ENCODE results near the gene CDKN2A.

DNA sequence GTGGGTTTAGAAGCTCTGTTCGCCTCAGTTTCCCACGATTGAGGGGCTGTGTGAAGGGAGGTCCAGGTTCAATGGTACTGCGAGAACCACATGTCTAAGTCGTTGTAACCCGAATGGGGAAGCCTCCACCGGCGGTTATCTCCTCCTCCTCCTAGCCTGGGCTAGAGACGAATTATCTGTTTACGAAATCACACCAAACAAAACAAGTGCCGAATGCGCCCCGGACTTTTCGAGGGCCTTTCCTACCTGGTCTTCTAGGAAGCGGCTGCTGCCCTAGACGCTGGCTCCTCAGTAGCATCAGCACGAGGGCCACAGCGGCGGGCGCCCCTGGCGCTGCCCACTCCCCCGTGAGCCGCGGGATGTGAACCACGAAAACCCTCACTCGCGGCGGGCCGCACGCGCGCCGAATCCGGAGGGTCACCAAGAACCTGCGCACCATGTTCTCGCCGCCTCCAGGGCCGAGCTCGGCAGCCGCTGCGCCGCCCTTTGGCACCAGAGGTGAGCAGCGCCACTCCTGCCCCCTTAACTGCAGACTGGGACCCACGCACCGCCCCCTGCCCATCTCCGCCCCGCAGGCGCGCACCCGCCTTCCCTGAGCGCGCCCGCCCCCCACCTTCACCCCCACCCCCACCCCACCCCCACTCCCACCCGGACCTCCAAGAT, at the start of gene CDKN2A:
- TF ChIP-seq POLR2A (IDR thresholded peaks at IDR 0.05) = no peak
- TF ChIP-seq, protein P1, sequence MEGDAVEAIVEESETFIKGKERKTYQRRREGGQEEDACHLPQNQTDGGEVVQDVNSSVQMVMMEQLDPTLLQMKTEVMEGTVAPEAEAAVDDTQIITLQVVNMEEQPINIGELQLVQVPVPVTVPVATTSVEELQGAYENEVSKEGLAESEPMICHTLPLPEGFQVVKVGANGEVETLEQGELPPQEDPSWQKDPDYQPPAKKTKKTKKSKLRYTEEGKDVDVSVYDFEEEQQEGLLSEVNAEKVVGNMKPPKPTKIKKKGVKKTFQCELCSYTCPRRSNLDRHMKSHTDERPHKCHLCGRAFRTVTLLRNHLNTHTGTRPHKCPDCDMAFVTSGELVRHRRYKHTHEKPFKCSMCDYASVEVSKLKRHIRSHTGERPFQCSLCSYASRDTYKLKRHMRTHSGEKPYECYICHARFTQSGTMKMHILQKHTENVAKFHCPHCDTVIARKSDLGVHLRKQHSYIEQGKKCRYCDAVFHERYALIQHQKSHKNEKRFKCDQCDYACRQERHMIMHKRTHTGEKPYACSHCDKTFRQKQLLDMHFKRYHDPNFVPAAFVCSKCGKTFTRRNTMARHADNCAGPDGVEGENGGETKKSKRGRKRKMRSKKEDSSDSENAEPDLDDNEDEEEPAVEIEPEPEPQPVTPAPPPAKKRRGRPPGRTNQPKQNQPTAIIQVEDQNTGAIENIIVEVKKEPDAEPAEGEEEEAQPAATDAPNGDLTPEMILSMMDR (IDR thresholded peaks at IDR 0.05) = no peak
- no peak for TF ChIP-seq POLR2AphosphoS5 (IDR thresholded peaks at IDR 0.05)
- TF ChIP-seq EP300 (IDR thresholded peaks at IDR 0.05; ENCODE audit: low read depth) = no peak

Measured in transverse colon (tissue), 4 donors.